ENCODE measurements around the gene PRSS16. TPM values are rescaled to one million over a fixed set of nuclear protein-coding genes. Genes with fewer than 3 reads are reported as not detected.
"Not testable (repeated sequence)": the region's sequence is repeated elsewhere in the genome, so short reads cannot be mapped to it uniquely, and the experiment has no call there.

The PRSS16 gene
- 1 to 10 TPM; 5.3 to 5.6 TPM for total RNA-seq

GRCh38 chr6:27247133-27247836, at the start of gene PRSS16:
PRSS16 (plus strand) TSS chr6:27247701; CDS start chr6:27247738, 37 bp downstream.
- Mint-ChIP-seq H3K4me3 (no peak within 1 kb of the TSS), H3K27ac (no peak within 1 kb of the TSS), H3K27me3 (ENCODE audit: low read depth) (peaks cover 18% of the 10 kb centered on the region), H3K4me1 (ENCODE audit: low read depth) (peaks cover 5% of the 10 kb centered on the region), H3K9me3 (no peaks in the 10 kb centered on the region), H3K36me3 (ENCODE audit: insufficient read depth in 2 of 2) (no peaks in the 10 kb centered on the region)
- DNase-seq (no peak), ATAC-seq (replicated peaks in 1 of 2) (no peak)

- H3K4me1 Mint-ChIP-seq (ENCODE audit: low read depth) = peaks cover 15% of the 10 kb centered on the region
- H3K27ac Mint-ChIP-seq = no peak overlapping the region
- DNase-seq (peak; percentile 25 to 35), ATAC-seq (replicated peaks in 1 of 2) (peak; percentile 69 to 71)
- H3K36me3 Mint-ChIP-seq (ENCODE audit: insufficient read depth in 2 of 2) = peaks cover 0 to 2% of the 10 kb centered on the region in 2 donors
- peak overlapping the region; percentile 60 to 78 for H3K4me3 Mint-ChIP-seq
- H3K9me3 Mint-ChIP-seq = no peaks in the 10 kb centered on the region
- peaks cover 56% of the 10 kb centered on the region for H3K27me3 Mint-ChIP-seq (ENCODE audit: low read depth)
These were observed 41.9 kb upstream of the PRSS16 start for GRCh38 chr6:27205375-27206278.

DNA sequence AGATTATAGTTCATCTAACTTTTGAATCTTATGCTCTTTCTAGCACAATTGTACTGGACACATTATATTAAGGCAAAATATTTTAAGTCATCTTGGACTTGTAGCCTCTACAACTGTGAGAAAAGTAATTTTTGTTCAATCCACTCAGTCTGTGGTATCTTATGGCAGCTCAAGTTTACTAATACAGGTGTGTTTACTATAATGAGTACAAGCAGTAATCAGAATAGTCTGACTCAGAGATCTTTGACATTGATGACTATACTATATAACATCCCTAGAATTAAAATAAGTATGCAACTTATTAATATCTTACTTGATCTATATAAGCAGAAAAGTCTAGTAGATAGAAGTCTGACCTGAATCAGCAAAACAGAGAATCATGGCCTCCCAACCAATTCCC, 40.7 kb upstream of the PRSS16 start:
- Mint-ChIP-seq H3K36me3 (ENCODE audit: insufficient read depth in 2 of 2) (peaks cover 0 to 2% of the 10 kb centered on the region in 2 donors), H3K9me3 (no peaks in the 10 kb centered on the region), H3K27me3 (ENCODE audit: low read depth) (peaks cover 63% of the 10 kb centered on the region), H3K4me1 (ENCODE audit: low read depth) (peaks cover 15% of the 10 kb centered on the region), H3K4me3 (peak overlapping the region; percentile 60 to 78), H3K27ac (no peak overlapping the region)
- ATAC-seq (replicated peaks in 1 of 2) = peak; percentile 32 to 55
- DNase-seq = no peak

DNA sequence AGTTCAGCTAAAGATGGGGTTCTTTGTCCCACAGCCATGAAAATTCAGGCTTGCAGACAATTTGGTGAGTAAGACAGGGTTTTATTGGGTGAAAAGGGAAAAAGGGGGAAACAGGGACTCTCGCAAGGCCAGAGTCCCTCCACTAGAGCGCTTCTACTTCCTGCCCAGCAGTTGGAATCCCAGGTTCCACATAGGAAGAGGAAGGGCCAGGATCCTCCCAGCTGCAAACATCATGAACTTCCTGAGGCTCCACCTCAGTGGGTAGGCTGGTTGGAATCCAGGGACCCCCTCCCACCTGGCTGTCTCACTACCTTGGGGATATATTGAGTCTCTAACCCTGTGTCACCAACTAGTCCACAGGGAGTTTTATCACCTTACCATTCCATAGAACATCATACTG, 39.5 kb upstream of the PRSS16 start:
- Mint-ChIP-seq H3K27ac (no peak overlapping the region), H3K36me3 (ENCODE audit: insufficient read depth in 2 of 2) (peaks cover 0 to 2% of the 10 kb centered on the region in 2 donors), H3K9me3 (no peaks in the 10 kb centered on the region), H3K4me1 (ENCODE audit: low read depth) (peaks cover 15% of the 10 kb centered on the region), H3K4me3 (no peak overlapping the region), H3K27me3 (ENCODE audit: low read depth) (peaks cover 60% of the 10 kb centered on the region)
- ATAC-seq (replicated peaks in 1 of 2) = no peak
- no peak for DNase-seq

- Mint-ChIP-seq H3K27me3 (ENCODE audit: low read depth) (peaks cover 55% of the 10 kb centered on the region), H3K4me1 (ENCODE audit: low read depth) (peaks cover 17% of the 10 kb centered on the region), H3K36me3 (ENCODE audit: insufficient read depth in 2 of 2) (peaks cover 0 to 2% of the 10 kb centered on the region in 2 donors), H3K4me3 (no peak overlapping the region), H3K9me3 (no peaks in the 10 kb centered on the region), H3K27ac (no peak overlapping the region)
- no peak for DNase-seq
- ATAC-seq (replicated peaks in 1 of 2) = peak in 1 of 2 donors; percentile 29
These were observed 38.3 kb upstream of the PRSS16 start for GRCh38 chr6:27209196-27209595.

DNA sequence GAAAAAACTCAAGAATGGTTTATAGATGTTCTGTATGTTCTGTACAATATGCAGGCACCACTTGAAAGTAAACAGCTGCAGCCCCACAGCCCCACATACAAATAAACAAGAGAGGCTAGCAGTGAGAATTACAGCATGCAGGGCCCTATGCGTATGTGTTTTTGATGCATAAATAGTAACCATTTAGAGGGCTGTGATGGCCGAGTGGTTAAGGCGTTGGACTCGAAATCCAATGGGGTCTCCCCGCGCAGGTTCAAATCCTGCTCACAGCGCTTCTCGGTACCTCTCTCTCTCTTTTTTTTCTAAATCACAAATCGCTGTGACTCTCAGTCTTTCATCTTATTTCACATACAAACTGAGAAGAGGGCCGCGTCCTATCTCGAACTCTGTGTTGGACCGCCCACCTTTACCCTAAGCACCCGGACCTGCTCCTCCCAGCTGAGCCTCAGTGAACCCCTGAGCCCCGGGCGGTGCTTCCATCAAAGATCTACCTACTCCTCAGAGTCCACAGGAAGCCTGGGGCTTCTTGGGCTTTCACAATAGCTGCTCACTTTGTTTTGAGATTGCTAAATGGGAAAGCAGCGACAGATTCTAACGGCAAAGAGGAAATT, 37.7 kb upstream of the PRSS16 start:
- DNase-seq = no peak
- H3K9me3 Mint-ChIP-seq = no peaks in the 10 kb centered on the region
- peaks cover 22% of the 10 kb centered on the region for H3K4me1 Mint-ChIP-seq (ENCODE audit: low read depth)
- peaks cover 55% of the 10 kb centered on the region for H3K27me3 Mint-ChIP-seq (ENCODE audit: low read depth)
- H3K27ac Mint-ChIP-seq = no peak overlapping the region
- H3K4me3 Mint-ChIP-seq = no peak overlapping the region
- no peak for ATAC-seq (replicated peaks in 1 of 2)
- H3K36me3 Mint-ChIP-seq (ENCODE audit: insufficient read depth in 2 of 2) = peaks cover 0 to 2% of the 10 kb centered on the region in 2 donors

- not testable (repeated sequence) for DNase-seq; H3K4me1 Mint-ChIP-seq (ENCODE audit: low read depth); H3K27ac Mint-ChIP-seq; H3K36me3 Mint-ChIP-seq (ENCODE audit: insufficient read depth in 2 of 2); ATAC-seq (replicated peaks in 1 of 2); H3K9me3 Mint-ChIP-seq
- peak overlapping the region in 1 of 2 donors; percentile 60 for H3K4me3 Mint-ChIP-seq
- peaks cover 31% of the 10 kb centered on the region for H3K27me3 Mint-ChIP-seq (ENCODE audit: low read depth)
These were observed 34.4 kb upstream of the PRSS16 start for GRCh38 chr6:27213091-27213517.

- ATAC-seq (replicated peaks in 1 of 2) (no peak), DNase-seq (no peak)
- Mint-ChIP-seq H3K4me3 (peak overlapping the region; percentile 18 to 37), H3K36me3 (ENCODE audit: insufficient read depth in 2 of 2) (peaks cover 4 to 6% of the 10 kb centered on the region in 2 donors), H3K9me3 (peaks cover 0 to 2% of the 10 kb centered on the region in 2 donors), H3K4me1 (ENCODE audit: low read depth) (peaks cover 7% of the 10 kb centered on the region), H3K27me3 (ENCODE audit: low read depth) (peaks cover 29% of the 10 kb centered on the region), H3K27ac (no peak overlapping the region)
These were observed 33.9 kb upstream of the PRSS16 start for GRCh38 chr6:27213544-27214125.

- H3K27me3 Mint-ChIP-seq (ENCODE audit: low read depth) = peaks cover 34% of the 10 kb centered on the region
- no peak for DNase-seq
- ATAC-seq (replicated peaks in 1 of 2) = no peak
- peaks cover 4 to 6% of the 10 kb centered on the region in 2 donors for H3K36me3 Mint-ChIP-seq (ENCODE audit: insufficient read depth in 2 of 2)
- peak overlapping the region; percentile 80 for H3K27ac Mint-ChIP-seq
- peaks cover 7% of the 10 kb centered on the region for H3K4me1 Mint-ChIP-seq (ENCODE audit: low read depth)
- peak overlapping the region; percentile 86 to 89 for H3K4me3 Mint-ChIP-seq
- H3K9me3 Mint-ChIP-seq = peaks cover 0 to 2% of the 10 kb centered on the region in 2 donors
These were observed 33.3 kb upstream of the PRSS16 start for GRCh38 chr6:27214126-27214601.

DNA sequence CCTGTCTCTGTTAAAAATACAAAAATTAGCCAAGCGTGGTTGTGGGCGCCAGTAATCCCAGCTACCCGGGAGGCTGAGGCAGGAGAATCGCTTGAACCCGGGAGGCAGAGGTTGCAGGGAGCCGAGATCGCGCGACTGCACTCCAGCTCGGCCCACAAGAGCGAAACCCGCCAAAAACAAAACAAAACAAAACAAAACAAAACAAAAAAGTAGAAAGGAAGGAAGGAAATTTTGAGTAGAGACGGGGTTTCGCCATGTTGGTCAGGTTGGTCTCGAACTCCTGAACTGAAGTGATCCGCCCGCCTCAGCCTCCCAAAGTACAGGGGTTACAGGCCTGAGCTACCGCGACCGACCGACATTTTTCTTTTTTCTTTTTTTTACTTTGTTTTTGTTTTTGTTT, 30.6 kb upstream of the PRSS16 start:
- H3K4me1 Mint-ChIP-seq (ENCODE audit: low read depth) = peaks cover 7% of the 10 kb centered on the region
- H3K4me3 Mint-ChIP-seq = no peak overlapping the region
- H3K27me3 Mint-ChIP-seq (ENCODE audit: low read depth) = peaks cover 45% of the 10 kb centered on the region
- H3K36me3 Mint-ChIP-seq (ENCODE audit: insufficient read depth in 2 of 2) = peaks cover 4 to 6% of the 10 kb centered on the region in 2 donors
- DNase-seq (no peak), ATAC-seq (replicated peaks in 1 of 2) (no peak)
- H3K9me3 Mint-ChIP-seq = peaks cover 0 to 2% of the 10 kb centered on the region in 2 donors
- no peak overlapping the region for H3K27ac Mint-ChIP-seq

DNA sequence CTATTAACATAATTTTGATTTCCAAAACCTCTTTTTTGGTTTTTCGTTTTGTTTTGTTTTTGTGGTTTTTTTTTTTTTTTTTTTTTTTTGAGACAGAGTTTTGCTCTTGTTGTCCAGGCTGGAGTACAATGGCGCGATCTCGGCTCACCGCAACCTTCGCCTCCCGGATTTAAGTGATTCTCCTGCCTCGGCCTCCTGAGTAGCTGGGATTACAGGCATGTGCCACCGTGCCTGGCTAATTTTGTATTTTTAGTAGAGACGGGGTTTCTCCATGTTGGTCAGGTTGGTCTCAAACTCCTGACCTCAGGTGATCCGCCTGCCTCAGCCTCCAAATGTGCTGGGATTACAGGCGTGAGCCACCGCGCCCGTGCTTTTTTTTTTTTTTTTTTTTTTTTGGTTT, 24.5 kb upstream of the PRSS16 start:
- peaks cover 67% of the 10 kb centered on the region for H3K27me3 Mint-ChIP-seq (ENCODE audit: low read depth)
- H3K36me3 Mint-ChIP-seq (ENCODE audit: insufficient read depth in 2 of 2); DNase-seq; ATAC-seq (replicated peaks in 1 of 2); H3K9me3 Mint-ChIP-seq; H3K27ac Mint-ChIP-seq; H3K4me1 Mint-ChIP-seq (ENCODE audit: low read depth); H3K4me3 Mint-ChIP-seq: not testable (repeated sequence)

- no peak overlapping the region for H3K4me3 Mint-ChIP-seq
- no peaks in the 10 kb centered on the region for H3K36me3 Mint-ChIP-seq (ENCODE audit: insufficient read depth in 2 of 2)
- no peak overlapping the region for H3K27ac Mint-ChIP-seq
- H3K27me3 Mint-ChIP-seq (ENCODE audit: low read depth) = peaks cover 74% of the 10 kb centered on the region
- H3K9me3 Mint-ChIP-seq = no peaks in the 10 kb centered on the region
- no peak for ATAC-seq (replicated peaks in 1 of 2)
- DNase-seq = no peak
- H3K4me1 Mint-ChIP-seq (ENCODE audit: low read depth) = no peaks in the 10 kb centered on the region
These were observed 22.8 kb upstream of the PRSS16 start for GRCh38 chr6:27224729-27225128.

All from activated T-cell treated with anti-CD3 and anti-CD28 coated beads, Interleukin-2, amount 50 U/mL, for 72 hours (primary cell).